NCI-H345 (cell line): Measurements from ENCODE around the gene PDZRN4.
A peak's percentile ranks its signal among the peaks of the same experiment; 100 is the strongest.
"Not testable (repeated sequence)": the region's sequence is repeated elsewhere in the genome, so short reads cannot be mapped to it uniquely, and the experiment has no call there.

Experiments
- DNase-seq: peaks from one replicate; lab custom pipeline; 2025; lab: John Stamatoyannopoulos, UW

The PDZRN4 gene

DNA sequence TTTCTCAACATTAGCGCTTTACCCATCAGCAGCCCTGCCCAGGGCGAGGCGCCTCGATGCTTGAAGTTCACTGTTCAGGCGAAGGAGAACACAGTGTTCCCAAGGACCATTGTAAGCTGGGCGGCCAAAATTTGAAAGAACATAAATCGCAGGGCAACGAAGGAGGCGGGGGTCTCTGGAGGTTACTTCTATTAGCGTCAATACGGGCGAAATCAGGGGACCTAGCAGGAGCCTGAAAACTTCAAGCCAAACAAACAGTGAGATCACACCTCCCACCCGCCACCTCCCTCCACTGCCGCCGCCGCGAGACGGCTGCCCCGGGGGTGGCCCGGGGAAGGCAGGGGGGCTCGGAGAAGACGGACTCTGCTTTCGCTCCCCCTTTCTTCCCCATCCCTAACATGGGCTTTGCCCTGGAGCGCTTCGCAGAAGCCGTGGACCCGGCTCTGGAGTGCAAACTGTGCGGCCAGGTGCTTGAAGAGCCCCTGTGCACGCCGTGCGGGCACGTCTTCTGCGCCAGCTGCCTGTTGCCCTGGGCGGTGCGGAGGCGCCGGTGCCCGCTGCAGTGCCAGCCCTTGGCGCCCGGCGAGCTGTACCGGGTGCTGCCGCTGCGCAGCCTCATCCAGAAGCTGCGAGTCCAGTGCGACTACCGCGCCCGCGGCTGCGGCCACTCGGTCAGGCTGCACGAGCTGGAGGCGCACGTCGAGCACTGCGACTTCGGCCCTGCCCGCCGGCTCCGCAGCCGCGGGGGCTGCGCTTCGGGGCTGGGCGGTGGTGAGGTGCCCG lies at the start of gene PDZRN4:
Gene PDZRN4 (plus strand): TSS at position 263 of the 783 bp plus-strand sequence.
- DNase-seq, result peak; percentile 46

DNA sequence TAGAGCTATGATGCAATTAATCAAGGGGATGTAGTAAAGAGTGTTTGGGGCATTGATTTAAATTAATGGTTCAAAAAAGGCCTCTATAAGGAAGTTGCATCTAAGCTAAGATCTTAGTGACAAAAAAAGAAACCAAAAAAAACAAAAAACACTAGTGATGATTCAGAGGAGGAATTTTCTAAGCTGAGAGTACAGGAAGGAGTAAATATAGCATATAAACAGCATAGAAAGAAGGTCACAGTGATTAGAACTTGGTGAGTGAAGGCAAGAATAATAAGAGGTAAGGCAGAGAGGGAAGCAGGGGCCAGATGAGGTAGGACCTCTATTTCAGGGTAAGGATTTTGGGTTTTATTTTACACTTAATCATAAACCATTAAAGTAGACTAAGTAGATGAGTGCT lies 48.0 kb upstream of the PDZRN4 start:
- DNase-seq, result no peak

DNA sequence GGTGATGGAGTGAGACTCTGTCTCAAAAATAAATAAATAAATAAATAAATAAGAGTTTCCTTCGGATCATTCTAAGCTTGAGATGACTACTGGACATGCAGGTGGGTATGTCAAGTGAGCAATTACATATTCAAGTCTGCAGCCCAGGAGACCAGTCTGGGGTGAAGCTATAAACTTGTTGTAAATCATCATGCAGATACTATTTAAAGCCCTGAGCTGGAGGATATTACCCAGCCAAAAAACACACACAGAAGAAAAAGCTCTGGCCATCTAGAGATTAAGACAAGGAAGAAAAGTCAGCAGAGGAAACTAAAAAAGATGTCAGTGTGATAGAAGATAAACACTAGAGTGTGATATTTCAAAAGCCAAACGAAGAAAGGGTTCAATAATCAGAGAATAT lies 47.0 kb upstream of the PDZRN4 start:
- DNase-seq, result no peak

DNA sequence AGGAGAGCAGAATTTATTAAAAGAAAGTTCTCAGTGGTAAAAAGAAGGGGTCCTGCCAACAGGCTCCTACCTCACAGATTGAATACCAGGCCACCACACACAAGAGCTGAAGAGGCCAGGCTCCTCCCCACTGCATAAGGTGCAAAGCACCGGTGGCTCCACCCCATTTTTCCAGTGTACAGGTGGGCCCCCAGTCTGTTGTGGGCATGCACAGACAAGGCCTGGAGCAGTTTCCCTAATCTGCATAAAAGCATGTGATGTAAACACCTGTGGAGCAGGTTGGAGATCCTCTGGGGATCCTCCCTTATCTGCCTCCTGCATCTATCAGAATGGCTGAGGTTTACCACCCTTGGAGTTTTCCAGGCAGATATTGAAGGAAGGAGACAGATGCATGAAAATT lies 45.7 kb upstream of the PDZRN4 start:
- DNase-seq, result peak; percentile 16

DNA sequence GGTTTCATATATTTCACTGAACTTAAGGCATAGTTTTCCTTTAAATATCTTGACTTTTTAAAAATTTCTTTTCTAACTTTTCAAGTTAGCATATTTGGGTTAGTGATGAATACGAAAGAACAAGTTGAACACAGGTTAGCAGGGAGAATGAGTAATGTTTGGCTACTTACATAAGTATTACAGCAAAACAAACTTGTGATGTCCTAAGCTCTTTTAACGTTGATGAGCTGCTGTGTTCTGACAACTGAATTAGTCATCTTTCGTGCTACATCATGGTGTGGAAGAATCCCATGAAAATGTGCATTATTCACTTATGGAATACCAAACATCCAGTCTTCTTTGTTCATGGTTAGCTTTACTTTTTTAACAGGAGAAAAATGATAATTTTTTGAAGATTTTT lies 36.3 kb upstream of the PDZRN4 start:
- DNase-seq, result no peak

DNA sequence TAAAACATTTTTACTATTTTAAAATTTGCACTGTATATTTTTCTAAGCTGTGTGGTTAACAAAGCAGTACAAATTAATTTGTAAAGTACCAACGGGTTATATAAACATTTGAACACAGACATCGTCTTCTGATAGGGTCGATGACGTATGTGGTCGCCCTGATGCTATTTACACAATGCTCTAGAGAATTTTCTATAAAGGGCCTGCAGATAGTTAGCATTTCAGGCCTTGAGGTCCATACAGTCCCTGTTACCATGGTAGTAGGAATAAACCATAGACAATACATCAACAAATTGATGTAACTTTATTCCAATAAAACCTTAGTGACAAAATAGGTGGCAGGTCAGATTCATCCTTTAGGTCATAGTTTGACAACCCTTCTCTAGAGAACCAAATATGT lies 25.7 kb upstream of the PDZRN4 start:
- DNase-seq, result no peak

DNA sequence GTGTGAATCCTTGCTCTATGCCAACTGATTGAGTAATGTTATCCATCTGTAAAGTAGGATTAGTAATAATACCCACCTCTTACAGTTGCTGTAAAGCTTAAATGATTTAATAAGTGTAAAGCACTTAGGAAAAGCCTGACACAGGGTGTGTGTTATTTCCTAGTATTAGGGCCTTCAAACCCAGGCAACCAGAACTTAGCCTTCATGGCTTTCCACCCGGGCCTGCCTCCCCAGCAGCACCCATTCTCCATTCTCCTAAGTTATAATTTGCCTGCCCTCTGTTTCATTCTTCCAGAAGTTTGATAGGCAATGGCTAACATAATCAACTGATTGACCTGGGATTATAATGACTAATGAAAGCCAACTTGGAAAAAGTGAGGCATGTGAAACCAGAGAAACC lies 20.4 kb upstream of the PDZRN4 start:
- no peak for DNase-seq

DNA sequence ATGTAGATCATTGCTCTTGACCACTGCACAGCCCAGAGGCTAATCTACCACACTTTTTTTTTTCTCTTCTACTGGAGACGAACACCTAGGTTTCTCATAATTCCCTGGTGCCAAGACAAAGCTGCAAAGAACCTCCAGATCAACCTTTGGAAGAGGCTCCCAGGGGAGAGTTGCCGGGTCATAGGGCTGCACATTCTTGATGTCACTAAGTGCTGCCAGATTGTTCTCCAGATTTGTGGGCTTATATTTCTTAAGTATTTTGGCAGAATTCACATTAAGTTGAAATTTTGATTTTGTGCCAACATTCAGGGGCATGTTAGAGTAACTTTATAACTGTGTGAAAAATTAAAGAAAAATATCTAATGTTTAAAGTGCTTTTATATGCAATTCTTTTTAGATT lies 13.5 kb upstream of the PDZRN4 start:
- no peak for DNase-seq

DNA sequence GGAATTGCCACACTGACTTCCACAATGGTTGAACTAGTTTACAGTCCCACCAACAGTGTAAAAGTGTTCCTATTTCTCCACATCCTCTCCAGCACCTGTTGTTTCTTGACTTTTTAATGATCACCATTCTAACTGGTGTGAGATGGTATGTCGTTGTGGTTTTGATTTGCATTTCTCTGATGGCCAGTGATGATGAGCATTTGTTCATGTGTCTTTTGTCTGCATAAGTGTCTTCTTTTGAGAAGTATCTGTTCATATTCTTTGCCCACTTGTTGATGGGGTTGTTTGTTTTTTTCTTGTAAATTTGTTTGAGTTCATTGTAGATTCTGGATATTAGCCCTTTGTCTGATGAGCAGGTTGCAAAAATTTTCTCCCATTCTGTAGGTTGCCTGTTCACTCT lies 8.6 kb upstream of the PDZRN4 start:
- not testable (repeated sequence) for DNase-seq

DNA sequence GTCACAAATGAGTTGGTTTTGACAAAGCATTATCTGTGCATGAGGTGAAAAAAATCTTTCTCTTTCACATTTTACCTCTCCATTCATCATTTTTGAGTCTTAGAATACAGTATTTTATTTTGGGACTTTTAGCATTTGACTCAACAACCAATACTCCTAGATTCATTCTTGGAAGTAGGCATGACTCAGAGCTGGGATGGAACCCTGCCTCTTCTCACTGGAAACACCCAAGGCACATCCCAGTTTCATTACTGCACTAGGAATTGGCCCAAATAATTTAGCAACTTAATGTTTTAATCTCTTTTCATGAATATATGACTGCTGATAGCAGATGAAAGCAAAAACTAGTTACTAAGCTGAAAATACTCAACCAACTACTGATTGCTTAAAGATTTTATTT lies 3.3 kb upstream of the PDZRN4 start:
- DNase-seq, result no peak

DNA sequence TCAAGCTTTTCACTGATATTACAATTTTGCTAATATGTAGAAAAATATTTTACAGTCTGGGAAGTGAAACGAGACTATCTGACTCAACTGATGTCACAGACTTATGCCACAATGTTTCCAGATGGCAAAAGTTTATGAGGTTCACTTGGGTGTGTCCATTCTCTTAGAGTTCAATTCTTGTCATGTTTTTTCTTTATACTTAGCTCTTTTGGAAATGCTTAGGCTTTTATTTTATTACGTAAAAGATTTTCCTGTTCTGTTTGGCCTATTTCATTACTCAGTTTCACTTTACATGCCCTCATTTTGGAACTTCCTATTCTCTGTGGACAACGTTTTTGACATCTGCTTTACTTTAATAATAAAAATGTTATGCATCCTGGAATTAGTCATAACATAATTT lies 2.1 kb upstream of the PDZRN4 start:
- no peak for DNase-seq

DNA sequence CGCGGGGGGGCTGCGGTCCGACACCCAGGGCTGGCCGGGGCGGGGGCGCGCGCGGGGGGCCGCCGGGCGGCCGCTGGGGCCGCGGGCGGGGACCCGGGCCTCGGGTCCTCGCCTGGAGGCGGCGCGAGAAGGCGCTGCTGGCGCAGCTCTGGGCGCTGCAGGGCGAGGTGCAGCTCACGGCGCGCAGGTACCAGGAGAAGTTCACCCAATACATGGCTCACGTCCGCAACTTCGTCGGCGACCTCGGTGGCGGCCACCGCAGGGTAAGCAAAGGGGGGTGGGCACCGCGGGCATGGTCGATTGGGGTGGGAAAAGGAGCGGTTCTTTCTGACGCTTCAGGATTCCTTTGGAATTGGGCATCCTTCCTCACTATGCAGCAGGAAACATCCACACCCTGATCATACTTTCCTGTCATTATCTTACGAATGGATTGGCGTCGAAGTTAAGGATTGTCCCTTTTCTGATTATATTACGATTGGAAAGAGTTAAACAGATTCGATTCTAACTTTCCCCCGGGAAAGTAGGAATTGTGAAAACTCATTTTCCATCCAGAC lies 798 bp downstream of the PDZRN4 start:
- peak; percentile 46 for DNase-seq

DNA sequence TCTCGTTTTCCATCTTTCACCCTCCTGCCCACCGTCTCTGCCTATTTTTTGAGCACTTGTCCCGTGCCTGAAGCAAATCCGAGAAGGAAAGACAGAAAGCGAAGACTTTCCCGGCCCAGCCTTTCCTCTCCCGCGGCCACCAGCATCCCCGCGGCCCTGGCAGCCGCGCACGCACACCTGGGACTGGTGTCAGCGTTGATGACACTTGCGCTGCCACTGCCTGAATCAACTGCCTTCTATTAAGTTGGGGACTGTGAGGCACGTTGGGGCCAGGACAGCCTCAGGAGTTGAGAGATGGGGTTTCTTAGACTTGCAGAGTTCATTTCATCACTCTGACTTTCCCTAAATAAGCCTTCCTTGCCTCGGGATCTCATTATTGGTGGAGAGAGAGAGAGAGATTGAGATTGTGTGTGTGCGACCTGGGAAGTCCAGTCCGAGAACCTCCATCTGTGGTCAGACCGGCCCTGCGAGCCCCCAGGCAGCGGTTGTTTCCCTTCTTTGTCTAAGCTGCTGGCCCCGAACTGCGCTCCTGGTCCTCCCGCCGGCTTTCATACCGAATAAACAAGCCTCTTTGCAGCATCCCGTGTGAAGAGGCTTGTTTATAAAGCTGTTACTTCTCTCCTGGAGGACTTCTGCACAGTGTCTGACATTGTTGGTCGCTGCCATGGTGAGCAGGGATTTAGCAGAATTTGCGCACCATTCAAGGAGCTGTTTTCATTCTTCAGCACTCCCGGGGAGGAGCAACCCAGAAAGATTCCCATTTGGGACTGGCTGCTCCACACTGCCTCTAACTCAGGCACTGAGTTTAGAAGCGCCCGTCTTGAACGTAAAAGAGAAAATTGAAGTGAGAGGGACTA lies 1.5 kb downstream of the PDZRN4 start:
- DNase-seq, result peak; percentile 30

DNA sequence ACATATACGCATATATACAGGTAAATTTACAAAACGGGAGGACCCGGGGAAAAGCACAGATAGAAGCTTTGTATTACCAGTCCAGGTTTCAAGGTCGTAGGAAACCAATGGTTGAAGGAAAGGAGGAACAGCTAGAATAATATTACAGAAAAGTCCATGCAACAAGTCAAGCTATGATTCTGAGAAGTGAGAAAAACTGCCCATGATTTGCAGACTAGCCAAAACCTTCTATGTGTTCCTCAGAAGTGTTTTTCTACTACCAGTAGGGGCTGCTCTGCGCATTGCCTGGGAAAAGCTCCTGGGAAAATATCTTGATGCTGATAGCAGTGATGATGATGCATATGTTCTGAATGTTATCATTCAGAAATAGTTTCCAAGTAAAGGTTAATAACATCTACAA lies 2.2 kb downstream of the PDZRN4 start:
- DNase-seq, result peak; percentile 55

DNA sequence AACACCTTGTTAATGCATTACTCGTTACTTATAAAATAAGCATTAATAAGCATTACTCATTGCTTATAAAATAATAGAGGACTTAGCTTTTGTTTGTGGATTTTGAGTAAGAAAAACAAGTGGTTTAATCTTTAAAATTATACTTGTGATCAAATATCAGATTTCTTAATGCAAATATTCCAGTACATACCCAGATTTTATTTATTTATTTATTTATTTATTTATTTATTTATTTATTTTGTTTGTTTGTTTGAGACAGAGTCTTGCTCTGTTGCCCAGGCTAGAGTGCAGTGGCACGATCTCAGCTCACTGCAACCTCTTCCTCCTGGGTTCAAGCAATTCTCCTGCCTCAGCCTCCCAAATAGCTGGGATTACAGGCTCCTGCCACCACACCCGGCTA lies 3.4 kb downstream of the PDZRN4 start:
- DNase-seq, result not testable (repeated sequence)

DNA sequence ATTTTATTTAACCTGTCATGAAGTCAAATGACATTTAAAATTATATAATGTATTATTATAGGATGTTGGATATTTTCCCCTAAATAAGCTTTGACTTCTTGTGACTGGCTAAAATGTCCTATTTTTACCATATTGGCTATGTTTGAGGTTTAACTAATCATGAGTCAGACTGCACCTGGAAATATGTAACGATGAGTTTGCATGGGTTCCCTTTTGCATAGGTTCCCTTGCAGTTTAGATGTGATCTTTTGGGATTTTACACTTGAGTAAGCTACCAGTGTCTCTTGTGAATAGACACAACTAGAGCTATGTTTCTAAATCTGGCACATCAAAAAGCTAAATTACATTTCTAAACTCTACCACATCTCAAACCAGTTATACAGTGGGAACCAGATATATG lies 5.2 kb downstream of the PDZRN4 start:
- no peak for DNase-seq

DNA sequence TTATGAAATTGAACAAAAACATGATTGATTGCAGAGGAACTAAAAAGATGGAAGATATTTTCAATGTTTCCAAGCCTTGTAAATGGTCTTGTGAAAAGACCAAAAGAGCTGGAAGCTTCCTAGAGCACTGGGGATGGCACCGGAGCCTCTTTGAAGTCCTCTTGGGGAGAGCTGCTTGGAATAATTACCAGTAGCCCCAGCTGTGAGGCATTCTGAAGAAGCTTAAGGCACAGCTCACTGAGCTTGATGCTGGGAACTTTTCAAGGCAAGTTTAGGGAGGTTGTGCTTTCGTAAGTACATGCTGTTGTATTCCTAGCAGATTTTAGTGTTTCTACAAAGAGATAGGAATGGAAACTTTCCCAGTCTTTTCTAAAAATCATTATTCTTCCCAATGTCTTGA lies 13.9 kb downstream of the PDZRN4 start:
- DNase-seq, result no peak

DNA sequence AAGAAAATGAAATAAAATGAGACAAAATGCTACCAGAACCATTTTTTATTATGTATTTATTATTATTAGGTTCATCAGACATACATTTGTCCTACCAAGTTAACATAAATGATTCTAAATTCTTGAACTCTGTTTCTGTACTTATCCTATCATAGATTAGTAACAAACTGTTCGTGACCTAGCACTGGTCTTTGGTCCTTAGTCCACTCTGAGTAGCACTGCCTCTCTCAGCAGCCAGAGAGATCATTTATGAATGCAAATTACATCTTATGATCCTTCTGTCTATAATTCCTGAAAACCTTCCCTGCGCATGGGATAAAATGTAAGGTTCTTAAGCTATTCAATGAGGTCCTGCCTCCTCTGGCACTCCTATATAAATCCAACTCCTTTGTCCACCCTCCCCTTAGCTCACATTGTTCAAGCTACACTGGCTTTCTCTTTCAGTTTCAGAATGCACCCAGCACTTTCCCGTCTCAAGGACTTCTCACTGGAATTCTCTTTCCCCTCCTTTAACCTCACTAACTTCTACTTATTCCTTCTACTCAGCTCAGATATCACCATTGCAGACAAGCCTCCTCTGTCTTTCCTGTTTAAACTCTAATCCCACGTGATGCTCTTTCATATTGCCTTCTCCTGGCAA lies 17.1 kb downstream of the PDZRN4 start:
- no peak for DNase-seq

DNA sequence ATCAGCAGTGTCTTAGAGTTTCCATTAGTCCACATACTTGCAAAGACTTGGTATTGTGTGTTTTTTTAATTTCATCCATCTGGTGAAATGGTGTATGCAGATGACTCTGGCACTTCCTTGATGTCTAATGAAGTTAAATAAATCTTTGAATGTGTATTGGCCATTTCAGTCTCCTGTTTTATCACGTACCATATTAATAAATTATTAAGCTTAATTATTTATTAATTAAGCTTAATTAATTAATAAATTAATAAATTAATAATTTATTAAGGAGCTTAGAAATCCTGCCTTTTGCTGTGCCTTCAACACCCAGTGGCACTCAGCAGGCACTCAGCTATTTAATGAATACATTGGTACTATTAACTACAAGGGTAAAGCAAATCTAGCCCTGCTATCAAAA lies 18.2 kb downstream of the PDZRN4 start:
- no peak for DNase-seq

DNA sequence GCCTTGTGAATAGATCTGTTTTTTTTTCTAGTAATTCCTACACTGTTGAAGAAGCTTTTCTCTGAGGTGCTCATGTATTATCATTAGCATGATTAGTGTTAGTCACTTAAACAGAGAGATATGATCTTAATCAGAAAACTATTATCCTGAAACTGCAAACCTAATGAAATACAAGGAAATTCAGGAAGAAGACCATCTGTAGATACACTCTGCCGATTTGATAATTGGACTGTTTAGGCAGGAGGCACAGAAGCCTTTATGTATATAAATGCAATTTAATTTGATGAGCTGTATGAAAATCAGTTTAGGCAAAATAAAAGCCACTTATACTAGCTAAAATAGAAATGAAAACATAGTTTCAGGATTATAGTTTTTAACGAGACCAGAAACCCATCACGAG lies 23.3 kb downstream of the PDZRN4 start:
- DNase-seq, result no peak

DNA sequence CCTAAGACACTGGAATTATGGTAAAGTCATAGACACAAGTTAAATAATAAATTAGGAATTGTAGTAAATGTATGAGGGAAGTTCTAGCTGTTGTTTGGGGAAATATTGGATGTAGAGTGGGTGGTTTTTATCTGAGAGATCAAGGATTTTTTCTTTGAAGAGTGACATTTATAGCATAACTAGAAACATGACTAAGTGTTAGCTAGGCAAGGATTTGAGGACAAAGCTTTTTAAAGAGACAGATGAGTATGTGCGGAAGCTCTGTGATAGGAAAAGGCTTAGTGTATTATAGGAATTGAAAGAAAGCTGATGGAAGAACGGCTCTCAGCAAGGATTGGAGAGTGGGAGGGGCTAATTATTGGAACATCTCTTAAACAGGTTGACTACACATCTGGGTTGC lies 24.5 kb downstream of the PDZRN4 start:
- no peak for DNase-seq

DNA sequence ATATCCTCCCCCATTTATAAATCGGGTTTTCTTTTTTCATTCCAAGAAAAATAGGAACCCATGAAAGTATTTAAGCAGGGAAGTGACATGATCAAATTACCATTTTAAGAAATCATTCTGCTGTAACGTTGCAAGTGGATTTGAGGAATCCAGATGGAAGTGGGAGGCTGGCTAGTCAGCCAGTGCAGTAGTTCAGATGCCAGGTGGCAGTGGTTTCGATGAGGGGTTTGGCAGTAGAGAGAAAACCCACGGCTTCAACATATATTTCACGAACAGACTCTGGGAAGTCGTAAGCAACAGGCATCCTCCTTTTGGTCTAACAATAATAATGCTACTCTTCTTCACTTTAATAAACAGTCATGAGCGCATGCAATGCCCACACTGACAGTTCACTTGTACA lies 25.0 kb downstream of the PDZRN4 start:
- no peak for DNase-seq

DNA sequence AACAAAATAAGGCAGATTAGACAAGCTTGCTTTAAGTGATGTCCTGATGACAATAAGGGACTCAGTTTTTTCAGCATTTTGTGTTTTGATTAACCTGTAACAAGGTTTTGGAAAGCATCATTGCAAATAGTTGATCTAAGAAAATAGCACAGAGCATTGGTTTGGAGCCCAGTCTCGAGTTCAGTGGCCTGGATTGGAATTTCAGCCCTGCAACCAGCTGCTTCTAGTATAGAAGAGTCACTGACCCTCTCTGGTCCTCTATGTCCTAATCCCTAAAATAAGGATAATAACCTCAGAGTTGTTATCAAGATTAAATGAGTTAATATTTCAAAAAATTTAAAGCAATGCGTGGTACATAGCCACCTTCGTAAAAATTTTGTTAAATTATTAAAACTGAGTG lies 25.5 kb downstream of the PDZRN4 start:
- DNase-seq, result no peak
